ENCODE measurements around the gene FYN. TPM values are rescaled to one million over a fixed set of nuclear protein-coding genes. Genes with fewer than 3 reads are reported as not detected.

The FYN gene
- polyA plus RNA-seq, 2 of the 4 experiments (the other 2 are of a cell fraction), result 3.5 to 3.7 TPM

DNA sequence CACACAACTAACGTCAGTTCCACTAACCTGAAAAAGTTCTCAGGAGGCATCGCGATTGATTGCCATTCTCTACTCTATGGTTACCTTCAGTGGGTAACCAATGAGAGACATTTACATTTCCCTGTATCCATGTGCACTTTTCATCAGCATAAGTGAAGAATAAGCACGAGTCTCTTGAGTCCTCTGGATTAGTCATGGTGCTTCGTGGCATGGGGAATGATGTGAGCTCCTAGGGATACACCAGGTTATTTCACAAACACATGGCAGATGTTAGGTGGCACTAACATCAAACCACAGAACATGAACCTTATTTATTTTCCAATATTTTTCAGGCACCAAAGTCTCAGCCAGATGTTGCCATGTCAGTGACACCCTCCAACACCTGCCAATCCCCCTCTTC, 64.0 kb downstream of the FYN start:
- ChIA-PET CTCF (no interaction called here), POLR2A (no interaction called here)
- H3K4me2 ChIP-seq, result no peak overlapping the region
- no peak overlapping the region for H3K4me3 ChIP-seq
- no peak for DNase-seq (ENCODE audit: low read depth in 1 of 2, low spot score in 1 of 2)
- H3K4me1 ChIP-seq, result peaks cover 4% of the 10 kb centered on the region; the same call in 1 of the 3 replicates
- 68% methylated on average over 5 of the region's 5 CpGs for WGBS (ENCODE audit: missing lambda C conversion rate)
- ATAC-seq, result no peak
- FAIRE-seq, result no peak
- no peaks in the 10 kb centered on the region for H3K9me3 ChIP-seq
- no peak for TF ChIP-seq MAFK (IDR thresholded peaks at IDR 0.05; ENCODE audit: partially characterized antibody)
- TF ChIP-seq NR3C1 (IDR thresholded peaks at IDR 0.05), result no peak
- TF ChIP-seq CHD4 (IDR thresholded peaks at IDR 0.05; ENCODE audit: borderline replicate concordance), result no peak
- TF ChIP-seq FOSL2 (IDR thresholded peaks at IDR 0.05), result no peak
- no peak for TF ChIP-seq FOSL2 (CRISPR knock-in tag; IDR thresholded peaks at IDR 0.05)
- no peak for TF ChIP-seq BHLHE40 (IDR thresholded peaks at IDR 0.05; ENCODE audit: low read depth, low read length)
- no peak for TF ChIP-seq NPAS2 (CRISPR knock-in tag; IDR thresholded peaks at IDR 0.05; ENCODE audit: borderline replicate concordance)
- no peak for TF ChIP-seq JUNB (IDR thresholded peaks at IDR 0.05)
- no peak for TF ChIP-seq CBX2 (IDR thresholded peaks at IDR 0.05; ENCODE audit: borderline replicate concordance, low read depth)
- TF ChIP-seq TFCP2L1 (CRISPR knock-in tag; IDR thresholded peaks at IDR 0.05), result no peak
- no peak for TF ChIP-seq SREBF2 (IDR thresholded peaks at IDR 0.05)
- TF ChIP-seq HEYL (CRISPR knock-in tag; IDR thresholded peaks at IDR 0.05), result no peak
- TF ChIP-seq KDM1A (IDR thresholded peaks at IDR 0.05; ENCODE audit: low read depth), result no peak
- H3K27ac ChIP-seq, result no peak overlapping the region

DNA sequence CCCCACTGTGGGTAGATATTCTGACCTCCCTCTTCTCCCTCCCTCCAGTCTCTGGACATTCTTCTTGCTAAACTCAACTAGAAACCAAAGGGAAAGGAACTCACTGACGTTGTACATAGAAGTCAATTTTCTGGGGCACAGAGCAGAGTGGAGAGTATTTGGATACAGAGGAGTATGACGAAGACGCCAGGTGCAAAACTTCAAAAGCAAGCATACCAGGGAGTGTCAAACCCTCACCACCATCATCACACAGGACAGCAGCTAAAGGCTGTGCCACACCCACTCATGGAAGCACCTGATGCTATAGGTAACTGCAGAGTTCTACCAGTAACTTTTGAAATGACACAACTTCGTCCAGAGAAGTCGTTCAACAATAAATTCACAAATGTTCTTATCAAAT, 64.8 kb downstream of the FYN start:
- H3K4me1 ChIP-seq, result peaks cover 4% of the 10 kb centered on the region; the same call in 1 of the 3 replicates
- H3K4me2 ChIP-seq, result no peak overlapping the region
- H3K4me3 ChIP-seq, result no peak overlapping the region
- CTCF ChIA-PET, result no interaction called here
- FAIRE-seq (no peak), DNase-seq (ENCODE audit: low read depth in 1 of 2, low spot score in 1 of 2) (no peak), ATAC-seq (no peak)
- no peaks in the 10 kb centered on the region for H3K9me3 ChIP-seq
- TF ChIP-seq RARB (CRISPR knock-in tag; IDR thresholded peaks at IDR 0.05) (no peak), BHLHE40 (IDR thresholded peaks at IDR 0.05; ENCODE audit: low read depth, low read length) (no peak), PHF8 (IDR thresholded peaks at IDR 0.05; ENCODE audit: borderline replicate concordance, low read depth) (no peak), ESRRA (IDR thresholded peaks at IDR 0.05; ENCODE audit: borderline replicate concordance, low read length) (no peak), ZSCAN20 (CRISPR knock-in tag; IDR thresholded peaks at IDR 0.05) (no peak)
- TF ChIP-seq, protein P1, sequence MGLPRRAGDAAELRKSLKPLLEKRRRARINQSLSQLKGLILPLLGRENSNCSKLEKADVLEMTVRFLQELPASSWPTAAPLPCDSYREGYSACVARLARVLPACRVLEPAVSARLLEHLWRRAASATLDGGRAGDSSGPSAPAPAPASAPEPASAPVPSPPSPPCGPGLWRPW (IDR thresholded peaks at IDR 0.05), result no peak
- TF ChIP-seq, protein P2, sequence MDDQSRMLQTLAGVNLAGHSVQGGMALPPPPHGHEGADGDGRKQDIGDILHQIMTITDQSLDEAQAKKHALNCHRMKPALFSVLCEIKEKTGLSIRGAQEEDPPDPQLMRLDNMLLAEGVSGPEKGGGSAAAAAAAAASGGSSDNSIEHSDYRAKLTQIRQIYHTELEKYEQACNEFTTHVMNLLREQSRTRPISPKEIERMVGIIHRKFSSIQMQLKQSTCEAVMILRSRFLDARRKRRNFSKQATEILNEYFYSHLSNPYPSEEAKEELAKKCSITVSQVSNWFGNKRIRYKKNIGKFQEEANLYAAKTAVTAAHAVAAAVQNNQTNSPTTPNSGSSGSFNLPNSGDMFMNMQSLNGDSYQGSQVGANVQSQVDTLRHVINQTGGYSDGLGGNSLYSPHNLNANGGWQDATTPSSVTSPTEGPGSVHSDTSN (IDR thresholded peaks at IDR 0.05), result no peak
- WGBS (ENCODE audit: missing lambda C conversion rate), result 73% methylated on average over 5 of the region's 5 CpGs
- no peak overlapping the region for H3K27ac ChIP-seq
- POLR2A ChIA-PET, result no interaction called here

DNA sequence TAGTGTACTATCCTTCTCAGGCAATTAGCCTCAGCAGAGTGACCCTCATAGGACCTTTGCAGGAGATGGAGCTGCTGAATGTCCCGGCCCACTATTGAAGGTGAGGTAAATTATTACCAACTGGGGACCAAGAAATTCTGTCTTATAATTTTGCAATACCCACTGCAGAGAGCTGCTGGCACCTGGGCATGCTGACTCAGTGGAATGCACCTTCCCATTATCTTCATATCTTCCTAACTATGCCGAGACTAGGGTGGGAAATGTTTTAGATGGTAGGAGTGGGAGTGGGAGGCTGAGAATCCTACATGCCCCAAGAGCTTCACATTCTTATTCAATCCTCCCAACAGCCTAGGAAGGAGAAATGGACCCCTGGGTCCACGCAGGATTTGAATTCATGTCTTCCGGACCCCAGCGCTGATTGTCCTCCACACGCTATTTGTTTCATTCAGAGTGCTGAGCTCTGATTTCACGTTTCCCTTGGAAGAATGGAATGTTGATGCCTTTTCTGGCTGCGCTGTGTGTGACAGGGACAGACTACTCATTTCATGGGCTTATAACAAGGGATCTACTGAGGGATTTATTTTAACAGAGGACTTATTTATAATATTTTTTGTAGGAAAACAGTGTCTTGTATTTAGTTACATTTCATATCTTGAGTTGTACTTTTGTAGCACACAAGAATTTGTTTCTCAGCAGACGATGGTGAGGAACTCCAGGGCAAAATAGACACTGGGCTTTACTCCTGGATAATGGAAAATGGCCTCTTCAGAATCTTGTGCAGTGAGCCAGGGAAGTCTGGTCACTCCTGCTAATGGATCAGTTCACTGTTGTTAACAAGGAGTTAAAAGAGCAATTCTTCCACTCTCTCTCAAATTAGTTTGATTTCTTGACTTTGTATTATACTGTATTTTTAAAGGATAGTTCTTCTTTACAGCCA, 66.4 kb downstream of the FYN start:
- Histone ChIP-seq H3K9me3 (no peaks in the 10 kb centered on the region), H3K4me1 (no peaks in the 10 kb centered on the region), H3K4me2 (no peak overlapping the region), H3K4me3 (no peak overlapping the region), H3K27ac (no peak overlapping the region; a peak in 1 of 6 replicates)
- ATAC-seq (no peak), FAIRE-seq (no peak), DNase-seq (ENCODE audit: low read depth in 1 of 2, low spot score in 1 of 2) (no peak)
- POLR2A ChIA-PET, result no interaction called here
- WGBS (ENCODE audit: missing lambda C conversion rate), result 75% methylated on average over 9 of the region's 9 CpGs
- no peak for TF ChIP-seq TFCP2L1 (CRISPR knock-in tag; IDR thresholded peaks at IDR 0.05)
- TF ChIP-seq, protein P3, sequence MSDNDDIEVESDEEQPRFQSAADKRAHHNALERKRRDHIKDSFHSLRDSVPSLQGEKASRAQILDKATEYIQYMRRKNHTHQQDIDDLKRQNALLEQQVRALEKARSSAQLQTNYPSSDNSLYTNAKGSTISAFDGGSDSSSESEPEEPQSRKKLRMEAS (IDR thresholded peaks at IDR 0.05), result no peak
- TF ChIP-seq HOXB13 (CRISPR knock-in tag; IDR thresholded peaks at IDR 0.05; ENCODE audit: low read depth), result no peak
- TF ChIP-seq RARB (CRISPR knock-in tag; IDR thresholded peaks at IDR 0.05), result no peak
- no peak for TF ChIP-seq CBX8 (IDR thresholded peaks at IDR 0.05)
- TF ChIP-seq RNF2 (IDR thresholded peaks at IDR 0.05; ENCODE audit: borderline replicate concordance, low read depth), result no peak
- TF ChIP-seq ZC3H11A (IDR thresholded peaks at IDR 0.05), result no peak
- TF ChIP-seq ZSCAN20 (CRISPR knock-in tag; IDR thresholded peaks at IDR 0.05), result no peak
- no peak for TF ChIP-seq KDM5A (IDR thresholded peaks at IDR 0.05)
- TF ChIP-seq, protein P4, sequence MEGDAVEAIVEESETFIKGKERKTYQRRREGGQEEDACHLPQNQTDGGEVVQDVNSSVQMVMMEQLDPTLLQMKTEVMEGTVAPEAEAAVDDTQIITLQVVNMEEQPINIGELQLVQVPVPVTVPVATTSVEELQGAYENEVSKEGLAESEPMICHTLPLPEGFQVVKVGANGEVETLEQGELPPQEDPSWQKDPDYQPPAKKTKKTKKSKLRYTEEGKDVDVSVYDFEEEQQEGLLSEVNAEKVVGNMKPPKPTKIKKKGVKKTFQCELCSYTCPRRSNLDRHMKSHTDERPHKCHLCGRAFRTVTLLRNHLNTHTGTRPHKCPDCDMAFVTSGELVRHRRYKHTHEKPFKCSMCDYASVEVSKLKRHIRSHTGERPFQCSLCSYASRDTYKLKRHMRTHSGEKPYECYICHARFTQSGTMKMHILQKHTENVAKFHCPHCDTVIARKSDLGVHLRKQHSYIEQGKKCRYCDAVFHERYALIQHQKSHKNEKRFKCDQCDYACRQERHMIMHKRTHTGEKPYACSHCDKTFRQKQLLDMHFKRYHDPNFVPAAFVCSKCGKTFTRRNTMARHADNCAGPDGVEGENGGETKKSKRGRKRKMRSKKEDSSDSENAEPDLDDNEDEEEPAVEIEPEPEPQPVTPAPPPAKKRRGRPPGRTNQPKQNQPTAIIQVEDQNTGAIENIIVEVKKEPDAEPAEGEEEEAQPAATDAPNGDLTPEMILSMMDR (IDR thresholded peaks at IDR 0.05), result no peak
- TF ChIP-seq CEBPB (IDR thresholded peaks at IDR 0.05), result no peak
- TF ChIP-seq FOSB (CRISPR knock-in tag; IDR thresholded peaks at IDR 0.05), result no peak
- no peak for TF ChIP-seq NR3C1 (IDR thresholded peaks at IDR 0.05)
- no peak for TF ChIP-seq JUN (IDR thresholded peaks at IDR 0.05)
- no peak for TF ChIP-seq POLR2A (IDR thresholded peaks at IDR 0.05; ENCODE audit: low read length)
- TF ChIP-seq GATA3 (IDR thresholded peaks at IDR 0.05; ENCODE audit: borderline replicate concordance), result no peak
- no peak for TF ChIP-seq FOSL2 (IDR thresholded peaks at IDR 0.05)
- TF ChIP-seq FOSL2 (CRISPR knock-in tag; IDR thresholded peaks at IDR 0.05), result no peak
- CTCF ChIA-PET, result no interaction called here
